Tongue (tissue), 2 donors: Measurements from ENCODE around the gene ALDH1A2. TPM values are rescaled to one million over a fixed set of nuclear protein-coding genes. Genes with fewer than 3 reads are reported as not detected.

Experiments
- DNase-seq: peaks from one replicate; pipeline ENCODE4 v3.0.0-alpha.2; 2015
- total RNA-seq: library from RNA; depleted of rRNA; stranded (reverse); fragments of >200 nt; gene quantifications from one replicate; pipeline ENCODE4 v1.2.3, GENCODE V29; 2014

The ALDH1A2 gene
- total RNA-seq, 1 donor from 2014 or later = 1.6 TPM

GRCh38 chr15:57943171-57943570 is 122.3 kb downstream of the ALDH1A2 start:
- DNase-seq = no peak

DNA sequence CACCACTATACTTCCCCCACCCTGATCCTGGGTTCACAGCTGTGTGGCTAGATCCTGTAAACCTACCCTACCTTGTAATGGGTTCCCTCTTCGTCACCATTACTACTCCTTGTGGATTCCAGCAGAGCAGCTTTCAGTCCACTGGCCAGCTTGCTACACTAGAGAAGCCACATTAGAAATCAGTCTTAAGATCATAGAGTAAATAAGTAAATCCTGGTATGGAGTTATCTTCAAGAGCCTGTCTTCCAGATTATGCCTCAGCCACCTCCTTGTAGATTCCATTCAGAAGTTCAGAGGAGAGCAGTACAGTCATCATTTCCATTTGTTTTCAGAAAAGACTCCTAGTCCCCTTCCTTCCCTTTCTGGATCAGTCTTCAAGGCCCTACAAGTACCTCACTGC is 123.7 kb downstream of the ALDH1A2 start:
- no peak for DNase-seq

- DNase-seq = no peak
Observed at GRCh38 chr15:57932348-57932747, 133.2 kb downstream of the ALDH1A2 start.

- no peak for DNase-seq
Observed at GRCh38 chr15:57931570-57931969, 133.9 kb downstream of the ALDH1A2 start.

GRCh38 chr15:57927091-57927631 is 138.3 kb downstream of the ALDH1A2 start:
- DNase-seq = no peak

GRCh38 chr15:57925650-57926049 is 139.9 kb downstream of the ALDH1A2 start:
- no peak for DNase-seq

DNA sequence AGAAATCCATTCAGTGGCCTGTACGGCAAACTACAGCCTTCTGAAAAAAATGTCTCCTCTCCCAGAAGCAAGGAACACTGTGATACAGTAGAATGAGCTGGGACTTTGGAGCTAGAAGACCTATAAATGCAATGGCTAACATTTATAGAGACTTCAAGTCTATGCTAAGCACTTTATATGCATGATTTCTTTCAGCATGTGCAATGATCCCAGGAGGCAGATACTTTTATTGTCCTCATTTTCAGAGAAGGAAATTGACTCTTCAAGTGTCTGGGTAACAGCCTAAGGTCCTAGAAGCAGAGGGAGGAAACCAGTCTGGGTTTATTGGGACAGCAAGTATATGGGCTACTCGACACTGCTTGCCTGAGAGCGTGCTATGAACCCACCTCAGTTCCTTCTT is 140.9 kb downstream of the ALDH1A2 start:
- no peak for DNase-seq

DNA sequence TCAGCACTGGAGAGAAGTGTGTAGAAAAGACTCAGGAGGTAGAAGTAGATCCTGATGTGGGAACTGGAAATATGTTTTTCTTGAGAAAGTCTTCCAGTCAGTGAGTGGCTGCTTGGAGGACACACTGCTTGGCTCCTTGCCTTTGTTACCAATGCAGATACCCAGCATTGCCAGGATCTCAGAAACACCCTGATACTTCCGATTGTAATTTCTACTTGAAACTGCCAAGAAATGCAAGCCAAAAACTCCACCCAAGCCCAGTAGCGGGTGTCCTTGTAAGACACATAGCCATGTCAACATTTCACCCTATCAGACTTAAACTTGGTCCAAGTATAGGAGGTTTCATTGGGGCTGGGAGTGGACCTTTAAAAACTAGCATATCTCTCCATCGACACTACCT is 141.8 kb downstream of the ALDH1A2 start:
- DNase-seq = peak; percentile 7

- peak; percentile 76 for DNase-seq
Observed at GRCh38 chr15:57923306-57923705, 142.2 kb downstream of the ALDH1A2 start.

- DNase-seq = peak; percentile 41
Observed at GRCh38 chr15:57922776-57923175, 142.7 kb downstream of the ALDH1A2 start.

DNA sequence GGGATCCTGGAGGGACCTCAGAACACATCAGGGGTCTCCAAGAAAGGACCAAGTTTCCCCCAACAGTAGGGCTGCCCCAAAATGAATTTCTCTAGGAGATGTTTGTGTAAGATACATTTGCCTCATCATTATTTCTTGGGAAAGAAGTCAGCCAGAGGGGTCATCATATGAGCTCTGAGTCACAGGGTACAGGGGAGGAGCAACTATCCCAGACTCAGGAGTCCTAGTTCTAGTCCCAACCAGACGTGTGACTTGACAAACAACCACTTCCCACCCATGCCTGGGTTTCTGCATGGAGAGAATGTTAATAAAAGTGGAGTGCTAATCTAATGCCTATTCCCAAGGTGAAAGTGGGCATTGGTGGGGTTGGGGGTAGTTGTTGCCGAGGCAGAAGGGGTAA is 144.1 kb downstream of the ALDH1A2 start:
- DNase-seq = no peak

DNA sequence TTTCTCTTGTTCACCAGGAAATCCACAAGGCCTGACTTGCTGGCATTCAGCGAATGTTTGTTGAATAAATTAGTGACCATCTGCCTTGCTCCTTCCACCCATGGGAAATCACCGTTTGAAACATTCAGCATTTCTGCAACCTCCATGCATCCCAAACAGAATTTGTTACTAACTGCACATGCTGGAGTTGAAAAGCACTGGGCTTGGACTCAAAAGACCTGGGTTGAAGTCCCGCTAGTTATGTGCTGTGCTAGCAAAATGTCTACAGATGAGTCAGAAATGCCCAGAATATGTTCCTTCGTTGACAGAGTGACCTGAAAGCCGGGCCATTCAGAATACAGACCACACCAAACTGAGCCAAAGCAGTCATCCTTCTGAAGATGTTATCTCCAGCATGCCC is 144.6 kb downstream of the ALDH1A2 start:
- peak; percentile 23 for DNase-seq

- DNase-seq = no peak
Observed at GRCh38 chr15:57919754-57920153, 145.8 kb downstream of the ALDH1A2 start.

DNA sequence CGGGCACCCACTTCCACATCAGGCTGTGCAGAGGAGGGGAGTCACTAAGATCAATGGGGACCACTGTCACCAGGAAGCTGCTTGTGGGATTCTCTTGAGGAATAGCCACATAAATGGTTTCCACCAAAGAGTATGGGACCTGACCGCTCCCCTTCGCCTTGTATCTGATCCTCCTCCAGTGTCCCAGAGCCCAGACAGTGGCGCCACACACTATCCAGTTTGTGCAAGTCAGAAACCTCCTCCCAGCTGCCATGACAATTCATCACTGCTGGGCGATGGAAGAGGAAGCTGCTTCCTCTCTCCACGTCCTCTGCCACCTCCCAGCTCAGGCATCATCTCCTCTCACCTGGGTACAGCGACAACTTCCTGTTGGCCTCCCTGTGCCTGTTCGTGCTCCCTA is 147.5 kb downstream of the ALDH1A2 start:
- no peak for DNase-seq

DNA sequence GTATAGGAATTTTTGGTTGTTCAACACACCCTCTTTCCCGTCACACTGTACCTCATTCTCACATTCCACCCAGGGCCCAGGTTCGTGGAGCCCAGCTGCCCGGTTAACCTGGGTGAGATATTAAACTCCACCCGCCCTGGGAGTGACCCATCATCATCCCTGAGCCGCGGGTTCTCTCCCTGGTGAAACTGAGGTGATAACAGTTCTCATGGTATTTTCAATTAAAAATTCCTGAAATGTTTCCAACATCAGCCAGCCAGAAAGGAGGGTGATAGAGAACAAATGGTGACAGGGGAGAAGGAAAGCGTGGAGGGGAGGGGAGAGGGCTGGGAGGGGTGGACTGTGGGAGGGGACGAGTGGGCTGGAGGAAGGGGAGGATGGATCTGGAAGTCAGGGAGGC is 148.8 kb downstream of the ALDH1A2 start:
- DNase-seq = no peak

- peak; percentile 8 for DNase-seq
Observed at GRCh38 chr15:57915827-57916531, 149.5 kb downstream of the ALDH1A2 start.

GRCh38 chr15:57914350-57915055 is 151.0 kb downstream of the ALDH1A2 start:
- no peak for DNase-seq

- DNase-seq = peak; percentile 12
Observed at GRCh38 chr15:57911247-57911646, 154.3 kb downstream of the ALDH1A2 start.

DNA sequence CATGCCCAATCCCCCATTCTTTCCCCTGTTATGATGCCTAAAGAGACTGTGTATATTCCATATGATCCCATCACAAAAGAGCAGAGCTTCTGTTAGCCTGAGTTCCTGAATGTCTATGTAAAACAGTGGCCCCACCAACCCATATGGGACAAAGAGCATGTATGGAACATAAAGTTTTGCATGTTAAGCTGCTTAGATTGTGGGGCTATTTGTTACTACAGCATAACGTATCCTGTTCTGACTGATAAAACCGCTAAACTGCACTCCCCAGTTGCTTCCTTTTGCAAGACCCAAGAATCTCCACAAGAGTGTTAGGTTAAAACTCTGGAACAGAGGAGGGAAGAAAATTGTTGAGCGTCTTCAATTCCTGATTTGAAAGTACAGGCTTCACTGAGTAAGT is 154.8 kb downstream of the ALDH1A2 start:
- no peak for DNase-seq

GRCh38 chr15:57909388-57909787 is 156.1 kb downstream of the ALDH1A2 start:
- no peak for DNase-seq

DNA sequence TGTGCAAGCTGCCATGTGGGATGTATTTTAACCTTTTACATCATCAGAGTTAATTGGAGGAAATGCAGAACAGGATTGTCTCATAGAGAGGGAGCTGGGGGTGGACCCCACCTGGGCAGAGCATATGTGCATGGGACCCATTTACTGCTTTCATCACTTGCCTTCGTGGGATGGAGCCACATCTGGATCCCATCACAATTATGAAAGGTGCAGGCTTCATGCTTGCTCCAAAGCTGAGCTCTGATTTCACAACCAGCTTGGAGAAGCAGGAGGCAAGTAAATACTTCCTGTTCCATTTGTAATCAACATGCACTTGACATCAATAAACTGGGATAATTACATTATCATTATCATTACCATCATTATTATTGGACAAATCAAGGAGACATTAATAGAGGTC is 161.9 kb downstream of the ALDH1A2 start:
- DNase-seq = no peak
